WTC11 (cell line): ENCODE results near the gene TAS2R16. TPM values are rescaled to one million over a fixed set of nuclear protein-coding genes. Genes with fewer than 3 reads are reported as not detected.

Source experiments
- total RNA-seq: library from RNA; stranded (reverse); gene quantifications from 3 replicates; pipeline ENCODE4 v1.2.3, GENCODE V29; 2021
- TF ChIP-seq, protein P1 (sequence below): sonication (generic); formaldehyde crosslinking; IDR thresholded peaks from 2 replicates; pipeline ENCODE4 v1.8.0; 2023; ENCODE audit warnings: missing genetic modification reagents, mild to moderate bottlenecking, borderline replicate concordance

The TAS2R16 gene
- total RNA-seq, 1 experiment from 2014 or later = not detected

DNA sequence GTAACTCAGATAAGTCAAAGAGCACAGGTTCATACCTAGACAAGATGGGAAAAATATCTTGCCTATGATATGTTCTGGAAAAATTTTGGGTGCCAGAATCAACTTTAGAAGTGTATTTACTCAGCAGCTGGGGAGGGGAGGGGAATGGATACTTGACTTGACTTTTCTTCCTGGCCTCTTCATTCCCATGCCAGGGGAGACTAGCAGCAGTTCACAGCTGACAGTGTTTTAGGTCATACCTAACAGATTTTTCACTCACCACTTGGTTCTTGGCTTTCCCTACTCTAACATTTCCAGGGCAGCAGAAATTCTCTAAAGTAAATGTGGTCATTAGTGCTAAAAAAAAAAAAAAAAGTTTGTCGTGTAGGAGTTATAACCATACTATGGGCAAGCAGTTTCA lies 46.3 kb downstream of the TAS2R16 start (continued):
- TF ChIP-seq, protein P1, sequence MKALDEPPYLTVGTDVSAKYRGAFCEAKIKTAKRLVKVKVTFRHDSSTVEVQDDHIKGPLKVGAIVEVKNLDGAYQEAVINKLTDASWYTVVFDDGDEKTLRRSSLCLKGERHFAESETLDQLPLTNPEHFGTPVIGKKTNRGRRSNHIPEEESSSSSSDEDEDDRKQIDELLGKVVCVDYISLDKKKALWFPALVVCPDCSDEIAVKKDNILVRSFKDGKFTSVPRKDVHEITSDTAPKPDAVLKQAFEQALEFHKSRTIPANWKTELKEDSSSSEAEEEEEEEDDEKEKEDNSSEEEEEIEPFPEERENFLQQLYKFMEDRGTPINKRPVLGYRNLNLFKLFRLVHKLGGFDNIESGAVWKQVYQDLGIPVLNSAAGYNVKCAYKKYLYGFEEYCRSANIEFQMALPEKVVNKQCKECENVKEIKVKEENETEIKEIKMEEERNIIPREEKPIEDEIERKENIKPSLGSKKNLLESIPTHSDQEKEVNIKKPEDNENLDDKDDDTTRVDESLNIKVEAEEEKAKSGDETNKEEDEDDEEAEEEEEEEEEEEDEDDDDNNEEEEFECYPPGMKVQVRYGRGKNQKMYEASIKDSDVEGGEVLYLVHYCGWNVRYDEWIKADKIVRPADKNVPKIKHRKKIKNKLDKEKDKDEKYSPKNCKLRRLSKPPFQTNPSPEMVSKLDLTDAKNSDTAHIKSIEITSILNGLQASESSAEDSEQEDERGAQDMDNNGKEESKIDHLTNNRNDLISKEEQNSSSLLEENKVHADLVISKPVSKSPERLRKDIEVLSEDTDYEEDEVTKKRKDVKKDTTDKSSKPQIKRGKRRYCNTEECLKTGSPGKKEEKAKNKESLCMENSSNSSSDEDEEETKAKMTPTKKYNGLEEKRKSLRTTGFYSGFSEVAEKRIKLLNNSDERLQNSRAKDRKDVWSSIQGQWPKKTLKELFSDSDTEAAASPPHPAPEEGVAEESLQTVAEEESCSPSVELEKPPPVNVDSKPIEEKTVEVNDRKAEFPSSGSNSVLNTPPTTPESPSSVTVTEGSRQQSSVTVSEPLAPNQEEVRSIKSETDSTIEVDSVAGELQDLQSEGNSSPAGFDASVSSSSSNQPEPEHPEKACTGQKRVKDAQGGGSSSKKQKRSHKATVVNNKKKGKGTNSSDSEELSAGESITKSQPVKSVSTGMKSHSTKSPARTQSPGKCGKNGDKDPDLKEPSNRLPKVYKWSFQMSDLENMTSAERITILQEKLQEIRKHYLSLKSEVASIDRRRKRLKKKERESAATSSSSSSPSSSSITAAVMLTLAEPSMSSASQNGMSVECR (CRISPR knock-in tag) = no peak

Other genes with a start within 250 kb of the TAS2R16 start
- 10.2 to 12.2 TPM (median 11.5 TPM) in 3 replicates for gene CADPS2, start 109.2 kb downstream of the TAS2R16 start, total RNA-seq
- gene SLC13A1, start 204.3 kb upstream of the TAS2R16 start, total RNA-seq = 0.04 TPM in 1 of 3 replicates, not detected in the others